ENCODE data around the gene FOXB1. TPM values are rescaled to one million over a fixed set of nuclear protein-coding genes. Genes with fewer than 3 reads are reported as not detected.

The FOXB1 gene
- total RNA-seq, 1 donor from 2014 or later, result not detected

- no peak for DNase-seq (ENCODE audit: low spot score)
- peaks cover 75% of the 10 kb centered on the region for H3K27me3 Mint-ChIP-seq (ENCODE audit: low read depth)
- no peaks in the 10 kb centered on the region for H3K4me1 Mint-ChIP-seq (ENCODE audit: low read depth)
- H3K9me3 Mint-ChIP-seq (ENCODE audit: low read depth), result no peaks in the 10 kb centered on the region
- no peak overlapping the region for H3K4me3 Mint-ChIP-seq (ENCODE audit: unreplicated experiment)
- TF ChIP-seq CTCF (IDR thresholded peaks at IDR 0.05), result no peak
- no peaks in the 10 kb centered on the region for H3K36me3 Mint-ChIP-seq (ENCODE audit: low read depth)
- no peak overlapping the region for H3K27ac Mint-ChIP-seq (ENCODE audit: unreplicated experiment)
These were observed 12.3 kb upstream of the FOXB1 start for GRCh38 chr15:59991834-59992233.

GRCh38 chr15:59993041-59993750, 10.9 kb upstream of the FOXB1 start:
- Mint-ChIP-seq H3K27ac (ENCODE audit: unreplicated experiment) (no peak overlapping the region), H3K4me1 (ENCODE audit: low read depth) (no peaks in the 10 kb centered on the region), H3K9me3 (ENCODE audit: low read depth) (no peaks in the 10 kb centered on the region), H3K4me3 (ENCODE audit: unreplicated experiment) (no peak overlapping the region), H3K36me3 (ENCODE audit: low read depth) (no peaks in the 10 kb centered on the region), H3K27me3 (ENCODE audit: low read depth) (peaks cover 77% of the 10 kb centered on the region)
- TF ChIP-seq CTCF (IDR thresholded peaks at IDR 0.05), result no peak
- no peak for DNase-seq (ENCODE audit: low spot score)

- H3K27me3 Mint-ChIP-seq (ENCODE audit: low read depth), result peaks cover 83% of the 10 kb centered on the region
- H3K27ac Mint-ChIP-seq (ENCODE audit: unreplicated experiment), result no peak overlapping the region
- TF ChIP-seq CTCF (IDR thresholded peaks at IDR 0.05), result no peak
These were observed 10.1 kb upstream of the FOXB1 start for GRCh38 chr15:59993950-59994401.

GRCh38 chr15:59994526-59994887, 9.6 kb upstream of the FOXB1 start:
- no peak overlapping the region for H3K27ac Mint-ChIP-seq (ENCODE audit: unreplicated experiment)
- peaks cover 88% of the 10 kb centered on the region for H3K27me3 Mint-ChIP-seq (ENCODE audit: low read depth)
- no peak overlapping the region for H3K4me3 Mint-ChIP-seq (ENCODE audit: unreplicated experiment)
- no peak for TF ChIP-seq CTCF (IDR thresholded peaks at IDR 0.05)
- no peak for DNase-seq (ENCODE audit: low spot score)
- H3K36me3 Mint-ChIP-seq (ENCODE audit: low read depth), result no peaks in the 10 kb centered on the region
- H3K9me3 Mint-ChIP-seq (ENCODE audit: low read depth), result no peaks in the 10 kb centered on the region
- no peaks in the 10 kb centered on the region for H3K4me1 Mint-ChIP-seq (ENCODE audit: low read depth)

More at GRCh38 chr15:59993950-59994401, 10.1 kb upstream of the FOXB1 start:
- H3K36me3 Mint-ChIP-seq (ENCODE audit: low read depth), result no peaks in the 10 kb centered on the region
- DNase-seq (ENCODE audit: low spot score), result no peak
- H3K4me1 Mint-ChIP-seq (ENCODE audit: low read depth), result no peaks in the 10 kb centered on the region
- H3K9me3 Mint-ChIP-seq (ENCODE audit: low read depth), result no peaks in the 10 kb centered on the region
- no peak overlapping the region for H3K4me3 Mint-ChIP-seq (ENCODE audit: unreplicated experiment)

GRCh38 chr15:59994888-59995557, 9.1 kb upstream of the FOXB1 start:
- TF ChIP-seq CTCF (IDR thresholded peaks at IDR 0.05), result no peak
- Mint-ChIP-seq H3K27ac (ENCODE audit: unreplicated experiment) (no peak overlapping the region), H3K9me3 (ENCODE audit: low read depth) (no peaks in the 10 kb centered on the region), H3K4me3 (ENCODE audit: unreplicated experiment) (no peak overlapping the region), H3K4me1 (ENCODE audit: low read depth) (no peaks in the 10 kb centered on the region), H3K36me3 (ENCODE audit: low read depth) (no peaks in the 10 kb centered on the region), H3K27me3 (ENCODE audit: low read depth) (peaks cover 88% of the 10 kb centered on the region)
- no peak for DNase-seq (ENCODE audit: low spot score)

All from chondrocyte (in vitro differentiated cells).